Uterus (tissue), 2 donors: ENCODE results near the gene IL36RN.

Experiments used
- POLR2A ChIP-seq, 2 donors: fragments of 450-650 bp; IDR thresholded peaks; one replicate each; pipeline ENCODE4 v1.6.1; 2016; ENCODE audit warnings: antibody characterized with exemption in 2 of 2, mild to moderate bottlenecking in 1 of 2, moderate library complexity in 1 of 2
- TF ChIP-seq, protein P1 (sequence below), 4 experiments: fragments of 200-600 bp in 2 of 4; fragments of 450-650 bp in 2 of 4; sonication (generic) in 2 of 4; IDR thresholded peaks; one replicate each; pipeline ENCODE4 v1.5.1; 2016 to 2019; ENCODE audit warnings: antibody characterized with exemption in 4 of 4, mild to moderate bottlenecking in 2 of 4, moderate library complexity in 1 of 4

DNA sequence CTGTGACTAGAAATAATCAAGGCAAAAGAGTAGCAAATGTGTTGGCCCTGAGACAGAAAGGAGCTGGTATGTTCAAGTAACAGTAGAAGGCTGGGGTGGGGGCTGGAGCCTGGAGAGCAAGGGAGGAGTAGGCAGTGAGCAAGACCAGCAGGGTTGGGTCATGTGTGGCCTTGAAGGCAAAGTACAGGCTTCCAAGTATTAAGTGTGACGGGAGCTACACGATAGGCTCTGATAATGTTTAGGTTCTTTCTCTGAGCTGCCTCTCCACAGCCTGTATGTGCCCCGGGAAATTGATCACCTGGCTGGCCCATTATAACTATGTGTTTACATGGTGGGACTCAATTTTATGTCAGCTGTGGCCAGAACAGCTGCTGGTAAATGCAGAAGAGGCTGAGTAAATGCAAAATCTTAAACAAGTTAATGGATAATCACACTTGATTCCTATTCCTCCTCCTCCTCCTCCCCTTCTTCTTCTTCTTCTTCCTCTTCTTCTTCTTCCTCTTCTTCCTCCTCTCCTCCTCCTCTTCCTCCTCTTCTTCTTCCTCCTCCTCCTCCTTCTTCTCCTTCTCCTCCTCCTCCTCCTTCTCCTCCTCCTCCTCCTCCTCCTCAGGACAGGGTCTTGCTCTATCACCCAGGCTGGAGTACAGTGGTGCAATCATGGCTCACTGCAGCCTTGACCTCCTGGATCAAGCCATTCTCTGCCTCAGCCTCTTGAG is 18.1 kb downstream of the IL36RN start:
- TF ChIP-seq, protein P1, sequence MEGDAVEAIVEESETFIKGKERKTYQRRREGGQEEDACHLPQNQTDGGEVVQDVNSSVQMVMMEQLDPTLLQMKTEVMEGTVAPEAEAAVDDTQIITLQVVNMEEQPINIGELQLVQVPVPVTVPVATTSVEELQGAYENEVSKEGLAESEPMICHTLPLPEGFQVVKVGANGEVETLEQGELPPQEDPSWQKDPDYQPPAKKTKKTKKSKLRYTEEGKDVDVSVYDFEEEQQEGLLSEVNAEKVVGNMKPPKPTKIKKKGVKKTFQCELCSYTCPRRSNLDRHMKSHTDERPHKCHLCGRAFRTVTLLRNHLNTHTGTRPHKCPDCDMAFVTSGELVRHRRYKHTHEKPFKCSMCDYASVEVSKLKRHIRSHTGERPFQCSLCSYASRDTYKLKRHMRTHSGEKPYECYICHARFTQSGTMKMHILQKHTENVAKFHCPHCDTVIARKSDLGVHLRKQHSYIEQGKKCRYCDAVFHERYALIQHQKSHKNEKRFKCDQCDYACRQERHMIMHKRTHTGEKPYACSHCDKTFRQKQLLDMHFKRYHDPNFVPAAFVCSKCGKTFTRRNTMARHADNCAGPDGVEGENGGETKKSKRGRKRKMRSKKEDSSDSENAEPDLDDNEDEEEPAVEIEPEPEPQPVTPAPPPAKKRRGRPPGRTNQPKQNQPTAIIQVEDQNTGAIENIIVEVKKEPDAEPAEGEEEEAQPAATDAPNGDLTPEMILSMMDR (IDR thresholded peaks at IDR 0.05) = no peak
- no peak for TF ChIP-seq POLR2A (IDR thresholded peaks at IDR 0.05)
